GM12801 (cell line): ENCODE data around the gene NTN4.

Experiments used
- CTCF ChIP-seq: IDR thresholded peaks from one replicate; pipeline ENCODE4 v1.5.1; 2011; ENCODE audit warnings: control low read depth; ENCODE audit not compliant: insufficient read length; ENCODE audit errors: extremely low read depth

The NTN4 gene

GRCh38 chr12:95681210-95681765, 109.3 kb downstream of the NTN4 start:
- no peak for TF ChIP-seq CTCF

GRCh38 chr12:95678684-95679083, 111.9 kb downstream of the NTN4 start:
- no peak for TF ChIP-seq CTCF

GRCh38 chr12:95674631-95675030, 115.9 kb downstream of the NTN4 start:
- TF ChIP-seq CTCF = no peak

GRCh38 chr12:95674163-95674562, 116.4 kb downstream of the NTN4 start:
- no peak for TF ChIP-seq CTCF

GRCh38 chr12:95673576-95673975, 117.0 kb downstream of the NTN4 start:
- TF ChIP-seq CTCF = no peak

- TF ChIP-seq CTCF = no peak
These were observed 118.4 kb downstream of the NTN4 start for GRCh38 chr12:95672166-95672565.

- no peak for TF ChIP-seq CTCF
These were observed 119.3 kb downstream of the NTN4 start for GRCh38 chr12:95671265-95671664.
